Liver (tissue), 9 donors: ENCODE measurements around the gene ADAMTS2. TPM values are rescaled to one million over a fixed set of nuclear protein-coding genes. Genes with fewer than 3 reads are reported as not detected.

Experiments
- DNase-seq: peaks from one replicate; pipeline ENCODE4 v3.0.0-alpha.2; 2017; ENCODE audit warnings: low spot score
- H3K27ac ChIP-seq, 2 donors: one replicate each; pipeline ENCODE4 v1.7.0; 2013; ENCODE audit warnings: inconsistent platforms in 2 of 2, low read length in 2 of 2, control low read depth in 1 of 2, low read depth in 1 of 2, mild to moderate bottlenecking in 1 of 2
- H3K27me3 ChIP-seq, 4 donors: one replicate each; pipeline versions ENCODE4 v1.6.1 to v1.7.0; 2013; ENCODE audit warnings: low read length in 3 of 4, inconsistent platforms in 1 of 4, mild to moderate bottlenecking in 1 of 4, moderate library complexity in 1 of 4; ENCODE audit not compliant: control insufficient read depth in 4 of 4, insufficient read depth in 4 of 4
- H3K36me3 ChIP-seq, 4 donors: one replicate each; pipeline versions ENCODE4 v1.6.1 to v1.7.0; 2013; ENCODE audit warnings: low read length in 3 of 4, mild to moderate bottlenecking in 3 of 4, low read depth in 1 of 4, moderate library complexity in 1 of 4; ENCODE audit not compliant: control insufficient read depth in 4 of 4, insufficient read depth in 3 of 4
- H3K4me1 ChIP-seq, 4 donors: one replicate each; pipeline versions ENCODE4 v1.6.1 to v1.7.0; 2013; ENCODE audit warnings: low read length in 3 of 4, mild to moderate bottlenecking in 3 of 4, moderate library complexity in 1 of 4; ENCODE audit not compliant: control insufficient read depth in 4 of 4, insufficient read depth in 4 of 4
- H3K4me3 ChIP-seq, 3 donors: one replicate each; pipeline versions ENCODE4 v1.6.1 to v1.7.0; 2013; ENCODE audit warnings: low read length in 3 of 3, control low read depth in 1 of 3, low read depth in 1 of 3, mild to moderate bottlenecking in 1 of 3
- H3K9ac ChIP-seq, 2 donors: one replicate each; pipeline ENCODE4 v1.7.0; 2013; ENCODE audit warnings: low read length in 2 of 2, mild to moderate bottlenecking in 2 of 2, moderate library complexity in 2 of 2, control low read depth in 1 of 2, low read depth in 1 of 2
- H3K9me3 ChIP-seq, 4 donors: one replicate each; pipeline versions ENCODE4 v1.6.1 to v1.7.0; 2013; ENCODE audit warnings: low read length in 3 of 4; ENCODE audit not compliant: control insufficient read depth in 4 of 4
- ATF3 ChIP-seq: IDR thresholded peaks from 2 replicates; pipeline ENCODE4 v1.6.1; 2016; ENCODE audit warnings: antibody characterized with exemption
- CTCF ChIP-seq: fragments of 150-350 bp; IDR thresholded peaks from 2 replicates; pipeline ENCODE4 v1.5.1; 2017; ENCODE audit warnings: improper control_type of control experiment, low read depth, low read length; ENCODE audit not compliant: missing input control
- EGR1 ChIP-seq, 2 donors: IDR thresholded peaks; 2 replicates each; pipeline ENCODE4 v1.6.1; 2016 to 2018; ENCODE audit warnings: antibody characterized with exemption in 2 of 2, low read depth in 2 of 2
- FOXA1 ChIP-seq: IDR thresholded peaks from 2 replicates; pipeline ENCODE4 v1.6.1; 2016; ENCODE audit warnings: antibody characterized with exemption
- FOXA2 ChIP-seq: IDR thresholded peaks from 2 replicates; pipeline ENCODE4 v1.6.1; 2016; ENCODE audit warnings: antibody characterized with exemption
- GABPA ChIP-seq, 2 donors: IDR thresholded peaks in 1 of 2; conservative IDR thresholded peaks in 1 of 2; 2 replicates each; pipeline ENCODE4 v1.6.1; 2016; ENCODE audit warnings: antibody characterized with exemption in 2 of 2, mild to moderate bottlenecking in 1 of 2, moderate library complexity in 1 of 2
- HNF4A ChIP-seq, 2 donors: conservative IDR thresholded peaks; 2 replicates each; pipeline ENCODE4 v1.6.1; 2016; ENCODE audit warnings: antibody characterized with exemption in 2 of 2, mild to moderate bottlenecking in 2 of 2
- HNF4G ChIP-seq: IDR thresholded peaks from 2 replicates; pipeline ENCODE4 v1.6.1; 2016; ENCODE audit warnings: antibody characterized with exemption
- MAX ChIP-seq: IDR thresholded peaks from 2 replicates; pipeline ENCODE4 v1.6.1; 2016; ENCODE audit warnings: antibody characterized with exemption
- NR2F2 ChIP-seq: IDR thresholded peaks from 2 replicates; pipeline ENCODE4 v1.6.1; 2016; ENCODE audit warnings: antibody characterized with exemption
- RAD21 ChIP-seq, 2 donors: IDR thresholded peaks; 2 replicates each; pipeline ENCODE4 v1.6.1; 2016; ENCODE audit warnings: antibody characterized with exemption in 2 of 2, mild to moderate bottlenecking in 2 of 2
- REST ChIP-seq: IDR thresholded peaks from 2 replicates; pipeline ENCODE4 v1.6.1; 2016; ENCODE audit warnings: antibody characterized with exemption, mild to moderate bottlenecking
- RXRA ChIP-seq, 2 donors: IDR thresholded peaks; 2 replicates each; pipeline ENCODE4 v1.6.1; 2017 to 2018; ENCODE audit warnings: antibody characterized with exemption in 2 of 2, mild to moderate bottlenecking in 1 of 2
- SP1 ChIP-seq: IDR thresholded peaks from 2 replicates; pipeline ENCODE4 v1.6.1; 2018; ENCODE audit warnings: antibody characterized with exemption, mild to moderate bottlenecking
- TAF1 ChIP-seq: conservative IDR thresholded peaks from 2 replicates; pipeline ENCODE4 v1.6.1; 2016; ENCODE audit warnings: antibody characterized with exemption, mild to moderate bottlenecking
- YY1 ChIP-seq: IDR thresholded peaks from 2 replicates; pipeline ENCODE4 v1.6.1; 2016; ENCODE audit warnings: antibody characterized with exemption, mild to moderate bottlenecking
- ZBTB33 ChIP-seq: IDR thresholded peaks from 2 replicates; pipeline ENCODE4 v1.6.1; 2016; ENCODE audit warnings: antibody characterized with exemption
- WGBS: extraction: QIAGEN DNeasy Blood & Tissue Kit; methylation state at CpG from one replicate; pipeline ENCODE4 v1.1.7; 2013; 5-methylcytosine and 5-hydroxymethylcytosine counted together
- polyA plus RNA-seq, 2 donors: library from polyadenylated mRNA; stranded (reverse) in 1 of 2; unstranded in 1 of 2; fragments of 200-250 nt in 1 of 2; fragments of >200 nt in 1 of 2; fragmentation: Nextera tagmentation in 1 of 2; extraction: Ambion mirVana in 1 of 2; gene quantifications; one replicate each; pipeline versions ENCODE4 v1.2.1 to v1.2.3, GENCODE V29; 2013 to 2015
- total RNA-seq, 2 donors: library from RNA; depleted of rRNA; stranded (reverse); fragments of >200 nt; gene quantifications; one replicate each; pipeline ENCODE4 v1.2.3, GENCODE V29; 2014
- donor health status: healthy.
- donor health status: healthy.
- donor health status: healthy.
- donor health status: healthy.
- donor health status: healthy.

ADAMTS2 gene
- total and polyA plus RNA-seq, 4 donors: 2.7 to 24.3 (median 12.0) TPM

GRCh38 chr5:179154991-179155955 is 190.0 kb downstream of the ADAMTS2 start:
- H3K27ac ChIP-seq: no peak overlapping the region
- no peak overlapping the region for H3K9ac ChIP-seq
- WGBS: 71% methylated on average over 27 of the region's 27 CpGs
- H3K9me3 ChIP-seq: no peaks in the 10 kb centered on the region
- no peak overlapping the region for H3K4me3 ChIP-seq
- DNase-seq: no peak
- H3K36me3 ChIP-seq: no peaks in the 10 kb centered on the region
- peaks cover 0 to 4% (median 0%) of the 10 kb centered on the region in 4 donors for H3K4me1 ChIP-seq
- no peaks in the 10 kb centered on the region for H3K27me3 ChIP-seq
- TF ChIP-seq NR2F2: no peak
- TF ChIP-seq HNF4G: no peak
- no peak for TF ChIP-seq GABPA (IDR thresholded peaks at IDR 0.05 in 1 of 2, conservative IDR thresholded peaks at IDR 0.05 in 1 of 2)
- TF ChIP-seq RAD21 (IDR thresholded peaks at IDR 0.05): no peak
- no peak for TF ChIP-seq FOXA1
- no peak for TF ChIP-seq CTCF
- TF ChIP-seq MAX: no peak
- no peak for TF ChIP-seq FOXA2
- TF ChIP-seq REST: no peak
- TF ChIP-seq ZBTB33: no peak
- no peak for TF ChIP-seq RXRA (IDR thresholded peaks at IDR 0.05)
- TF ChIP-seq SP1: no peak
- TF ChIP-seq ATF3: no peak
- no peak for TF ChIP-seq EGR1 (IDR thresholded peaks at IDR 0.05; ENCODE audit: low read depth in 2 of 2)
- TF ChIP-seq HNF4A (conservative IDR thresholded peaks at IDR 0.05): no peak
- no peak for TF ChIP-seq YY1
- no peak for TF ChIP-seq TAF1
